Endodermal cell (in vitro differentiated cells): ENCODE measurements around the gene NELFCD. TPM values are rescaled to one million over a fixed set of nuclear protein-coding genes. Genes with fewer than 3 reads are reported as not detected.

ENCODE experiments used
- DNase-seq: peaks from one replicate; pipeline ENCODE4 v3.0.0-alpha.2; 2017
- H3K27ac ChIP-seq: 2 replicates; pipeline ENCODE4 v1.5.1; 2013; ENCODE audit warnings: mild to moderate bottlenecking, low read depth, low read length, moderate library complexity
- H3K27me3 ChIP-seq: 2 replicates; pipeline ENCODE4 v1.6.1; 2013; ENCODE audit warnings: mild to moderate bottlenecking, low read length, moderate library complexity; ENCODE audit not compliant: insufficient read depth, control insufficient read depth, poor library complexity, severe bottlenecking
- H3K36me3 ChIP-seq: 2 replicates; pipeline ENCODE4 v1.7.0; 2013; ENCODE audit warnings: mild to moderate bottlenecking, low read length, moderate library complexity; ENCODE audit not compliant: control insufficient read depth, insufficient read depth
- H3K4me1 ChIP-seq: one replicate; pipeline ENCODE4 v1.7.0; 2013; ENCODE audit warnings: low read length; ENCODE audit not compliant: control insufficient read depth, insufficient read depth
- H3K4me3 ChIP-seq: 2 replicates; pipeline ENCODE4 v1.5.1; 2013; ENCODE audit warnings: mild to moderate bottlenecking, low read length, moderate library complexity
- H3K9ac ChIP-seq: 2 replicates; pipeline ENCODE4 v1.6.1; 2013; ENCODE audit warnings: mild to moderate bottlenecking, low read length, moderate library complexity; ENCODE audit not compliant: poor library complexity, severe bottlenecking; ENCODE audit errors: extremely low read depth
- H3K9me3 ChIP-seq: 2 replicates; pipeline ENCODE4 v1.6.1; 2013; ENCODE audit warnings: mild to moderate bottlenecking, low read length, moderate library complexity; ENCODE audit not compliant: control insufficient read depth
- H3K27ac Mint-ChIP-seq: 2 replicates; pipeline ENCODE4 v1.8.0; 2020; ENCODE audit warnings: mixed read lengths
- H3K27me3 Mint-ChIP-seq: 2 replicates; pipeline ENCODE4 v1.8.0; 2021; ENCODE audit warnings: mild to moderate bottlenecking, mixed read lengths; ENCODE audit not compliant: insufficient read depth
- H3K36me3 Mint-ChIP-seq: 2 replicates; pipeline ENCODE4 v1.8.0; 2020; ENCODE audit warnings: low read depth, mixed read lengths
- H3K4me1 Mint-ChIP-seq: 2 replicates; pipeline ENCODE4 v1.8.0; 2020; ENCODE audit warnings: mixed read lengths
- H3K4me3 Mint-ChIP-seq: 2 replicates; pipeline ENCODE4 v1.8.0; 2020; ENCODE audit warnings: mild to moderate bottlenecking, moderate library complexity, mixed read lengths
- H3K9me3 Mint-ChIP-seq: 2 replicates; pipeline ENCODE4 v1.8.0; 2020; ENCODE audit warnings: mild to moderate bottlenecking, mixed read lengths
- WGBS, 2 experiments: methylation state at CpG; one replicate each; pipeline versions ENCODE4 v1.1.5 to v1.1.7; 2013; ENCODE audit warnings: missing lambda C conversion rate in 2 of 2, mixed read lengths in 1 of 2; ENCODE audit not compliant: insufficient coverage in 1 of 2, insufficient read length in 1 of 2; 5-methylcytosine and 5-hydroxymethylcytosine counted together
- total RNA-seq, 2 donors: library from RNA; stranded (reverse); fragmentation: NEBNext Ultra II Directional in 1 of 2; extraction: Animal tissue kit (Norgen Biotek cat#: 25700) in 1 of 2; gene quantifications; 2 replicates in 1 of 2; 3 replicates in 1 of 2; pipeline ENCODE4 v1.2.1, GENCODE V29; 2021
- TF ChIP-seq, protein P1 (sequence below): fragments of 200-600 bp; sonication (generic); conservative IDR thresholded peaks from 2 replicates; pipeline ENCODE4 v1.5.0; 2021; ENCODE audit warnings: antibody characterized with exemption, mild to moderate bottlenecking

Gene NELFCD
- total RNA-seq, 2 donors from 2014 or later: 66.6 to 72.5 TPM

DNA sequence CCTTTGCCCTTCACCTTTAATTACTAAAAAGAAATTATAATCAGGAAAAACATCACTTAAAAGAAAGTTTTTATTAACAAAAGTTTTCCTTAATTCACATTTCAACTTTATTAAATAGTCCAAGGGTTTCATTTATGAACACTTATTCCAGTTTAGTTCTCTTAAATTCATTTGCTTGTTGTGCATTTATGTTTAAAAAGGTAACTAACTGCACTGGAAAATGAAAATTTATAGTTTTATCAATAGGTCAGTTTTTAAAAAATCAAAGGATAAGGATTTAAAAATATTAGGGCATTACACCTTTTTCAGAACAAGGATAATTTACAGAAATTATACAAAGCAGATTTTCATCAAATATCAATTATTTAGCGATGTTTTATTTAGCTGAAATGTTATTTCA lies 52.0 kb downstream of the NELFCD start:
- Histone ChIP-seq H3K36me3 (peaks cover 69% of the 10 kb centered on the region), H3K27ac (no peak overlapping the region), H3K4me3 (peak overlapping the region; percentile 89), H3K4me1 (peaks cover 3% of the 10 kb centered on the region), H3K9ac (peak overlapping the region; percentile 55), H3K9me3 (no peaks in the 10 kb centered on the region), H3K27me3 (no peaks in the 10 kb centered on the region)
- WGBS, 2 experiments: 100% methylated on average over 1 of the region's 1 CpG; no CpG with 5 or more reads in 1 of the 2 experiments
- H3K4me1 Mint-ChIP-seq: peaks cover 20% of the 10 kb centered on the region
- peaks cover 61% of the 10 kb centered on the region for H3K36me3 Mint-ChIP-seq
- TF ChIP-seq, protein P1, sequence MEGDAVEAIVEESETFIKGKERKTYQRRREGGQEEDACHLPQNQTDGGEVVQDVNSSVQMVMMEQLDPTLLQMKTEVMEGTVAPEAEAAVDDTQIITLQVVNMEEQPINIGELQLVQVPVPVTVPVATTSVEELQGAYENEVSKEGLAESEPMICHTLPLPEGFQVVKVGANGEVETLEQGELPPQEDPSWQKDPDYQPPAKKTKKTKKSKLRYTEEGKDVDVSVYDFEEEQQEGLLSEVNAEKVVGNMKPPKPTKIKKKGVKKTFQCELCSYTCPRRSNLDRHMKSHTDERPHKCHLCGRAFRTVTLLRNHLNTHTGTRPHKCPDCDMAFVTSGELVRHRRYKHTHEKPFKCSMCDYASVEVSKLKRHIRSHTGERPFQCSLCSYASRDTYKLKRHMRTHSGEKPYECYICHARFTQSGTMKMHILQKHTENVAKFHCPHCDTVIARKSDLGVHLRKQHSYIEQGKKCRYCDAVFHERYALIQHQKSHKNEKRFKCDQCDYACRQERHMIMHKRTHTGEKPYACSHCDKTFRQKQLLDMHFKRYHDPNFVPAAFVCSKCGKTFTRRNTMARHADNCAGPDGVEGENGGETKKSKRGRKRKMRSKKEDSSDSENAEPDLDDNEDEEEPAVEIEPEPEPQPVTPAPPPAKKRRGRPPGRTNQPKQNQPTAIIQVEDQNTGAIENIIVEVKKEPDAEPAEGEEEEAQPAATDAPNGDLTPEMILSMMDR: no peak
- no peak overlapping the region for H3K27ac Mint-ChIP-seq
- no peaks in the 10 kb centered on the region for H3K9me3 Mint-ChIP-seq
- peaks cover 25% of the 10 kb centered on the region for H3K27me3 Mint-ChIP-seq
- DNase-seq: no peak
- H3K4me3 Mint-ChIP-seq: peak overlapping the region; percentile 84

DNA sequence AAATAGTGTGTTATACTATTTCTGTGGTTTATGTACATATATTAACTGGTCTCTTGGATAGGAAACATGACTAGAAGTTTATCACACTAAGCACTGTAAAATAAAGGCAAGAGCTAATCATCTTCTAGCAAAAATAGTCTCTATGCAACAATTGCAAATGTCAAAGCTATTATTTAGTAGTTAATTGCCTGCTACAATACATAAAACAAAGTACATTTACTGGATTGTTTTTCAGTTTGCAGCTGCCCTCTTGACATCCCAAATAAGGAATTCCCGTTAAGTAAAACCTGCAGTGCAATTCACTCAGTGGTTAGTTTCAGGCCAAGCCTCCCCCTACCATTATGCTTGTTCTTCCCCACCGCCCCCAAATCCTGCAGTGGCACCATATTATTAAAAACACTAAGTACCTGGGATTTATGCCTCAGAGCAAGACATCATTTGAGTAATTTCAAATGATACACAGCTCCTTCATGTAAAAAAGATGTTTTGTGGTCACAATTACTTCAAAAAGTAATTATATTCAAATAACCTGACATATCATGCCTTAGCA lies 52.6 kb downstream of the NELFCD start:
- Mint-ChIP-seq H3K36me3 (peaks cover 61% of the 10 kb centered on the region), H3K4me3 (no peak overlapping the region)

DNA sequence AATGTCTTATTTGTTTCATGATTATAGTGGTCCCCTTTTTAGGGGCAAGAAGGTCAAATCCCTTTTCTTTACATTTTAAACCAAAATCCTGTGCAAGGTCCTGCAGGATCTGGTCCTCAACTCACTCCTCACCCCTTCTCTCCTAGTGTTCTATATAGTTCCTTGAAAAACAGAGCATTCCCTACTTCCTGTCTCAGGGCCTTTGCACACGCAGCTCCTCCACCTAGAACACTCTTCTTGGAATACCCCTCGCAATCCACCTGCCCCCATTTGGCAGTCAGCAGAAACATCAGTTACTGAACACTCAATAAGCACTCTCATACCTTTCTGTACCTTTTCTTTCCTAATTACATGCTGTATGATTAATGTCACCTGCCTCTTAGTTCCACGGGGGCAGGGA lies 54.3 kb downstream of the NELFCD start:
- Mint-ChIP-seq H3K27me3 (peaks cover 8% of the 10 kb centered on the region), H3K36me3 (peaks cover 46% of the 10 kb centered on the region), H3K4me1 (peaks cover 1% of the 10 kb centered on the region), H3K4me3 (no peak overlapping the region), H3K9me3 (no peaks in the 10 kb centered on the region), H3K27ac (no peak overlapping the region)
- Histone ChIP-seq H3K9me3 (no peaks in the 10 kb centered on the region), H3K36me3 (peaks cover 59% of the 10 kb centered on the region), H3K4me3 (no peak overlapping the region), H3K4me1 (peaks cover 3% of the 10 kb centered on the region), H3K9ac (no peak overlapping the region), H3K27me3 (no peaks in the 10 kb centered on the region), H3K27ac (no peak overlapping the region)
- WGBS, 2 experiments: 91 to 95% methylated on average over 3 of the region's 3 CpGs
- no peak for DNase-seq
- TF ChIP-seq, protein P1: no peak

More for the DNA sequence above, 52.6 kb downstream of the NELFCD start:
- peaks cover 3% of the 10 kb centered on the region for H3K4me1 ChIP-seq
- no peak overlapping the region for H3K27ac Mint-ChIP-seq
- WGBS, 2 experiments: 88 to 93% methylated on average over 2 of the region's 2 CpGs
- TF ChIP-seq, protein P1: no peak
- no peak overlapping the region for H3K9ac ChIP-seq
- no peak for DNase-seq
- H3K27ac ChIP-seq: no peak overlapping the region
- no peaks in the 10 kb centered on the region for H3K9me3 Mint-ChIP-seq
- H3K27me3 ChIP-seq: no peaks in the 10 kb centered on the region
- peaks cover 14% of the 10 kb centered on the region for H3K4me1 Mint-ChIP-seq
- peaks cover 20% of the 10 kb centered on the region for H3K27me3 Mint-ChIP-seq
- no peak overlapping the region for H3K4me3 ChIP-seq
- peaks cover 69% of the 10 kb centered on the region for H3K36me3 ChIP-seq
- H3K9me3 ChIP-seq: no peaks in the 10 kb centered on the region
